ENCODE data around the gene RGS3. TPM values are rescaled to one million over a fixed set of nuclear protein-coding genes. Genes with fewer than 3 reads are reported as not detected.
"Not testable (repeated sequence)": the region's sequence is repeated elsewhere in the genome, so short reads cannot be mapped to it uniquely, and the experiment has no call there.

Gene RGS3
- total RNA-seq, 1 experiment from 2014 or later: 39.4 TPM

- no peak overlapping the region for H2AFZ ChIP-seq (ENCODE audit: low read depth, low read length, poor library complexity, severe bottlenecking)
- H3K4me2 ChIP-seq (ENCODE audit: low read length): no peak overlapping the region
- no peaks in the 10 kb centered on the region for H3K4me1 ChIP-seq (ENCODE audit: control insufficient read depth in 1 of 2, insufficient read depth in 2 of 2, low read length in 2 of 2)
- peaks cover 48% of the 10 kb centered on the region in 2 experiments for H3K36me3 ChIP-seq (ENCODE audit: control insufficient read depth in 1 of 2, insufficient read depth in 2 of 2, low read length in 2 of 2)
- H4K20me1 ChIP-seq (ENCODE audit: insufficient read depth): no peaks in the 10 kb centered on the region
- ATAC-seq (no peak), DNase-seq (ENCODE audit: low read depth, low spot score) (no peak)
- no peaks in the 10 kb centered on the region for H3K9me2 ChIP-seq (ENCODE audit: insufficient read depth)
- no TSS peak for BruUV-seq (replicated peaks)
- H3K9me3 ChIP-seq (ENCODE audit: control insufficient read depth in 1 of 2, insufficient read depth in 1 of 2, low read depth in 1 of 2, low read length in 2 of 2): no peaks in the 10 kb centered on the region
- RAD21 ChIA-PET (ENCODE audit: low non-redundant PET in 1 of 2, low total read pairs in 2 of 2, uncharacterized antibody in 2 of 2, unreplicated experiment in 2 of 2): no interaction called here
- intact Hi-C loops (cut with micrococcal nuclease): no loop called here
- TF ChIP-seq FOSL1 (IDR thresholded peaks at IDR 0.05; ENCODE audit: low read depth): no peak
- TF ChIP-seq EGR1 (IDR thresholded peaks at IDR 0.05; ENCODE audit: low read depth): no peak
- no peak for TF ChIP-seq EZH2phosphoT487 (IDR thresholded peaks at IDR 0.05; ENCODE audit: borderline replicate concordance)
- CTCF ChIA-PET: no interaction called here
- H3K27me3 ChIP-seq (ENCODE audit: insufficient read depth, low read length): no peaks in the 10 kb centered on the region
- H3K4me3 ChIP-seq (replicated peaks in 1 of 2; ENCODE audit: low read depth in 1 of 2, low read length in 2 of 2): no peak overlapping the region
- H3K9ac ChIP-seq (ENCODE audit: low read length): no peak overlapping the region
- POLR2A ChIA-PET: no interaction called here
- no peak overlapping the region for H3K27ac ChIP-seq (ENCODE audit: low read depth, low read length)
- no peaks in the 10 kb centered on the region for H3K79me2 ChIP-seq (ENCODE audit: insufficient read depth, low read length)
These were observed 25.0 kb downstream of the RGS3 start for GRCh38 chr9:113488490-113488889.

GRCh38 chr9:113491147-113491546 lies 27.6 kb downstream of the RGS3 start:
- H3K79me2 ChIP-seq (ENCODE audit: insufficient read depth, low read length); H3K27ac ChIP-seq (ENCODE audit: low read depth, low read length); H3K4me1 ChIP-seq (ENCODE audit: control insufficient read depth in 1 of 2, insufficient read depth in 2 of 2, low read length in 2 of 2); H2AFZ ChIP-seq (ENCODE audit: low read depth, low read length, poor library complexity, severe bottlenecking); H3K9me3 ChIP-seq (ENCODE audit: control insufficient read depth in 1 of 2, insufficient read depth in 1 of 2, low read depth in 1 of 2, low read length in 2 of 2); DNase-seq (ENCODE audit: low read depth, low spot score); POLR2A ChIA-PET; H3K9me2 ChIP-seq (ENCODE audit: insufficient read depth); H3K4me2 ChIP-seq (ENCODE audit: low read length); H4K20me1 ChIP-seq (ENCODE audit: insufficient read depth); H3K4me3 ChIP-seq (replicated peaks in 1 of 2; ENCODE audit: low read depth in 1 of 2, low read length in 2 of 2); CTCF ChIA-PET; H3K27me3 ChIP-seq (ENCODE audit: insufficient read depth, low read length); RAD21 ChIA-PET (ENCODE audit: low non-redundant PET in 1 of 2, low total read pairs in 2 of 2, uncharacterized antibody in 2 of 2, unreplicated experiment in 2 of 2); BruUV-seq (replicated peaks); H3K9ac ChIP-seq (ENCODE audit: low read length); intact Hi-C loops (cut with micrococcal nuclease); ATAC-seq: not testable (repeated sequence)
- peaks cover 27 to 28% of the 10 kb centered on the region in 2 experiments for H3K36me3 ChIP-seq (ENCODE audit: control insufficient read depth in 1 of 2, insufficient read depth in 2 of 2, low read length in 2 of 2)
